Measurements from ENCODE around the gene SYNE1. TPM values are rescaled to one million over a fixed set of nuclear protein-coding genes. Genes with fewer than 3 reads are reported as not detected.

SYNE1 gene
- polyA plus RNA-seq, 1 donor from 2014 or later = 38.5 TPM

GRCh38 chr6:152575621-152576150, 61.5 kb downstream of the SYNE1 start:
- H3K27ac ChIP-seq (ENCODE audit: low read length) = no peak overlapping the region
- H3K79me2 ChIP-seq (replicated peaks; ENCODE audit: insufficient read depth, low read length) = no peaks in the 10 kb centered on the region
- H3K9me2 ChIP-seq (ENCODE audit: insufficient read depth, low read length) = no peaks in the 10 kb centered on the region
- H2AFZ ChIP-seq (ENCODE audit: low read depth, low read length) = no peak overlapping the region
- H3K4me3 ChIP-seq (ENCODE audit: low read length) = no peak overlapping the region
- no peaks in the 10 kb centered on the region for H3K27me3 ChIP-seq (ENCODE audit: insufficient read depth, low read depth, low read length)
- no peaks in the 10 kb centered on the region for H3F3A ChIP-seq (ENCODE audit: insufficient read depth, low read length, poor library complexity, severe bottlenecking)
- H4K20me1 ChIP-seq (ENCODE audit: insufficient read depth) = no peaks in the 10 kb centered on the region
- no peaks in the 10 kb centered on the region for H3K9me3 ChIP-seq (ENCODE audit: low read length)
- H3K9ac ChIP-seq (ENCODE audit: low read length) = no peak overlapping the region
- TF ChIP-seq RAD21 (conservative IDR thresholded peaks at IDR 0.05) (no peak), EZH2 (IDR thresholded peaks at IDR 0.05; ENCODE audit: borderline replicate concordance, insufficient read depth, low read length, poor library complexity, severe bottlenecking) (no peak), SMC3 (conservative IDR thresholded peaks at IDR 0.05; ENCODE audit: poor library complexity) (no peak), MXI1 (conservative IDR thresholded peaks at IDR 0.05; ENCODE audit: poor library complexity, severe bottlenecking) (no peak), TAF1 (IDR thresholded peaks at IDR 0.05; ENCODE audit: low read depth) (no peak), POLR2AphosphoS5 (IDR thresholded peaks at IDR 0.05) (no peak), EP300 (conservative IDR thresholded peaks at IDR 0.05; ENCODE audit: poor library complexity, severe bottlenecking) (no peak)
- TF ChIP-seq, protein P1, sequence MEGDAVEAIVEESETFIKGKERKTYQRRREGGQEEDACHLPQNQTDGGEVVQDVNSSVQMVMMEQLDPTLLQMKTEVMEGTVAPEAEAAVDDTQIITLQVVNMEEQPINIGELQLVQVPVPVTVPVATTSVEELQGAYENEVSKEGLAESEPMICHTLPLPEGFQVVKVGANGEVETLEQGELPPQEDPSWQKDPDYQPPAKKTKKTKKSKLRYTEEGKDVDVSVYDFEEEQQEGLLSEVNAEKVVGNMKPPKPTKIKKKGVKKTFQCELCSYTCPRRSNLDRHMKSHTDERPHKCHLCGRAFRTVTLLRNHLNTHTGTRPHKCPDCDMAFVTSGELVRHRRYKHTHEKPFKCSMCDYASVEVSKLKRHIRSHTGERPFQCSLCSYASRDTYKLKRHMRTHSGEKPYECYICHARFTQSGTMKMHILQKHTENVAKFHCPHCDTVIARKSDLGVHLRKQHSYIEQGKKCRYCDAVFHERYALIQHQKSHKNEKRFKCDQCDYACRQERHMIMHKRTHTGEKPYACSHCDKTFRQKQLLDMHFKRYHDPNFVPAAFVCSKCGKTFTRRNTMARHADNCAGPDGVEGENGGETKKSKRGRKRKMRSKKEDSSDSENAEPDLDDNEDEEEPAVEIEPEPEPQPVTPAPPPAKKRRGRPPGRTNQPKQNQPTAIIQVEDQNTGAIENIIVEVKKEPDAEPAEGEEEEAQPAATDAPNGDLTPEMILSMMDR (IDR thresholded peaks at IDR 0.05; ENCODE audit: poor library complexity, severe bottlenecking) = no peak
- TF ChIP-seq, protein P2, sequence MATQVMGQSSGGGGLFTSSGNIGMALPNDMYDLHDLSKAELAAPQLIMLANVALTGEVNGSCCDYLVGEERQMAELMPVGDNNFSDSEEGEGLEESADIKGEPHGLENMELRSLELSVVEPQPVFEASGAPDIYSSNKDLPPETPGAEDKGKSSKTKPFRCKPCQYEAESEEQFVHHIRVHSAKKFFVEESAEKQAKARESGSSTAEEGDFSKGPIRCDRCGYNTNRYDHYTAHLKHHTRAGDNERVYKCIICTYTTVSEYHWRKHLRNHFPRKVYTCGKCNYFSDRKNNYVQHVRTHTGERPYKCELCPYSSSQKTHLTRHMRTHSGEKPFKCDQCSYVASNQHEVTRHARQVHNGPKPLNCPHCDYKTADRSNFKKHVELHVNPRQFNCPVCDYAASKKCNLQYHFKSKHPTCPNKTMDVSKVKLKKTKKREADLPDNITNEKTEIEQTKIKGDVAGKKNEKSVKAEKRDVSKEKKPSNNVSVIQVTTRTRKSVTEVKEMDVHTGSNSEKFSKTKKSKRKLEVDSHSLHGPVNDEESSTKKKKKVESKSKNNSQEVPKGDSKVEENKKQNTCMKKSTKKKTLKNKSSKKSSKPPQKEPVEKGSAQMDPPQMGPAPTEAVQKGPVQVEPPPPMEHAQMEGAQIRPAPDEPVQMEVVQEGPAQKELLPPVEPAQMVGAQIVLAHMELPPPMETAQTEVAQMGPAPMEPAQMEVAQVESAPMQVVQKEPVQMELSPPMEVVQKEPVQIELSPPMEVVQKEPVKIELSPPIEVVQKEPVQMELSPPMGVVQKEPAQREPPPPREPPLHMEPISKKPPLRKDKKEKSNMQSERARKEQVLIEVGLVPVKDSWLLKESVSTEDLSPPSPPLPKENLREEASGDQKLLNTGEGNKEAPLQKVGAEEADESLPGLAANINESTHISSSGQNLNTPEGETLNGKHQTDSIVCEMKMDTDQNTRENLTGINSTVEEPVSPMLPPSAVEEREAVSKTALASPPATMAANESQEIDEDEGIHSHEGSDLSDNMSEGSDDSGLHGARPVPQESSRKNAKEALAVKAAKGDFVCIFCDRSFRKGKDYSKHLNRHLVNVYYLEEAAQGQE (IDR thresholded peaks at IDR 0.05; ENCODE audit: borderline replicate concordance) = no peak
- no peak overlapping the region for H3K4me2 ChIP-seq (ENCODE audit: low read length)
- H3K36me3 ChIP-seq (ENCODE audit: insufficient read depth, low read length) = no peaks in the 10 kb centered on the region

DNA sequence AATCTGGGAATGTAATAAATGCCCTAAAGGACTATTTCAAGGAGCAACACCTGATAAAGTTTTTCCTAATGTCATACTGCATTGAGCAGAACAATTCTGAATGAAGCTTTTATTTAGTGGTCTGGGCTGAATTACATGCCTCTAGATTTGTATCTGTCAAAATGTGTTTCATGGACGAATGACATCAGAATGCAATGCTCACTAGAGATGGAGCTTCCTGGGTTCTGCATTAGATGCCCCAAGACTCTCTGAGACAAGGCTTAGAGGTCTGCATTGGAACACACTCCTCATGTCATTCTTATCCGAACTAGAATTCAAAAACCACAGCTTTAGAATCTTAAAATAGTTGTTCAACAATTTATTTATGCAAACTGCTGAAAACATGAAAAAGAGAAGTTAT, 62.0 kb downstream of the SYNE1 start:
- no peaks in the 10 kb centered on the region for H3K27me3 ChIP-seq (ENCODE audit: insufficient read depth, low read depth, low read length)
- H3K9me3 ChIP-seq (ENCODE audit: low read length) = no peaks in the 10 kb centered on the region
- H3K9ac ChIP-seq (ENCODE audit: low read length) = no peak overlapping the region
- H3F3A ChIP-seq (ENCODE audit: insufficient read depth, low read length, poor library complexity, severe bottlenecking) = no peaks in the 10 kb centered on the region
- no peak overlapping the region for H3K4me2 ChIP-seq (ENCODE audit: low read length)
- H3K36me3 ChIP-seq (ENCODE audit: insufficient read depth, low read length) = no peaks in the 10 kb centered on the region
- no peak overlapping the region for H3K4me3 ChIP-seq (ENCODE audit: low read length)
- H3K9me2 ChIP-seq (ENCODE audit: insufficient read depth, low read length) = no peaks in the 10 kb centered on the region
- H2AFZ ChIP-seq (ENCODE audit: low read depth, low read length) = no peak overlapping the region
- no peaks in the 10 kb centered on the region for H4K20me1 ChIP-seq (ENCODE audit: insufficient read depth)
- no peak overlapping the region for H3K27ac ChIP-seq (ENCODE audit: low read length)
- no peaks in the 10 kb centered on the region for H3K79me2 ChIP-seq (replicated peaks; ENCODE audit: insufficient read depth, low read length)
- TF ChIP-seq RAD21 (conservative IDR thresholded peaks at IDR 0.05) = no peak
- no peak for TF ChIP-seq SMC3 (conservative IDR thresholded peaks at IDR 0.05; ENCODE audit: poor library complexity)
- TF ChIP-seq TAF1 (IDR thresholded peaks at IDR 0.05; ENCODE audit: low read depth) = no peak
- TF ChIP-seq EZH2 (IDR thresholded peaks at IDR 0.05; ENCODE audit: borderline replicate concordance, insufficient read depth, low read length, poor library complexity, severe bottlenecking) = no peak
- no peak for TF ChIP-seq POLR2AphosphoS5 (IDR thresholded peaks at IDR 0.05)
- TF ChIP-seq, protein P2 (IDR thresholded peaks at IDR 0.05; ENCODE audit: borderline replicate concordance) = no peak
- TF ChIP-seq, protein P1 (IDR thresholded peaks at IDR 0.05; ENCODE audit: poor library complexity, severe bottlenecking) = no peak
- no peak for TF ChIP-seq MXI1 (conservative IDR thresholded peaks at IDR 0.05; ENCODE audit: poor library complexity, severe bottlenecking)
- TF ChIP-seq EP300 (conservative IDR thresholded peaks at IDR 0.05; ENCODE audit: poor library complexity, severe bottlenecking) = no peak
